Stimulated activated CD8-positive, alpha-beta memory T cell treated with anti-CD3 and anti-CD28 coated beads, Interleukin-12 subunit alpha, Interleukin-12 subunit beta, amount 100 ng/mL, for 24 hours (primary cell): Measurements from ENCODE around the gene TMEM141.
"Not testable (repeated sequence)": the region's sequence is repeated elsewhere in the genome, so short reads cannot be mapped to it uniquely, and the experiment has no call there.

Experiments used
- DNase-seq: peaks from one replicate; pipeline ENCODE4 v3.0.0-alpha.2; 2020; ENCODE audit errors: extremely low read depth

TMEM141 gene

DNA sequence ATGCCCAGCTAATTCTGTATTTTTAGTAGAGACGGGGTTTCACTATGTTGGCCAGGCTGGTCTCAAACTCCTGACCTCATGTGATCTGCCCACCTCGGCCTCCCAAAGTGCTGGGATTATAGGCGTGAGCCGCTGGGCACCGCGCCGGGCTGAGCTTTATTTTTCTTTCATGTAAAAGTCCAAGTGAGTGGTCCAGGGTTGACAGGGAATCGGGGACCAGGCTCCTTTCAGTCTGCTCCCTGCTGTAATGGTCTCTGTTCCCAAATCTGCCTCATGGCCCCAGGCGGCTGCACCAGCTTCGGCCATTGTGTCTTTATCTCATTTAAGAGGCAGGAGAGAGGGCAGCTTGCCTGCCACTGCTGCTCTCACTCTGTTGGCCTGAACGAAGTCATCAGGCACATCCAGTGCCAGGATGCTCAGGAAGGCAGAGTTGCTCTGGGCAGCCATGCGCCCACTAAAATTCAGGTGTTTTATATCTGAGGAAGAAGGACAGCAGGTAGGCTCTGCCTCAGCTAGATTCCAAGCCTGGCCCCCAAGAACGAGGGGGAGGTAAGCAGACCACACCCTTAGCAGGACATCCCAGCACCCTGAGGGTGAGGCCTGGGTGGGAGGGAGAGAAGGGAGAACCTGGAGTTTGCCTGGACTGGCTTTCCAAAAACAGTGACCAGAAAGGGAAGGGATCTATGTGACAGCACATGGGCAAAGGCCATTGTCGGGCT lies 3.3 kb downstream of the TMEM141 start:
- DNase-seq: no peak

DNA sequence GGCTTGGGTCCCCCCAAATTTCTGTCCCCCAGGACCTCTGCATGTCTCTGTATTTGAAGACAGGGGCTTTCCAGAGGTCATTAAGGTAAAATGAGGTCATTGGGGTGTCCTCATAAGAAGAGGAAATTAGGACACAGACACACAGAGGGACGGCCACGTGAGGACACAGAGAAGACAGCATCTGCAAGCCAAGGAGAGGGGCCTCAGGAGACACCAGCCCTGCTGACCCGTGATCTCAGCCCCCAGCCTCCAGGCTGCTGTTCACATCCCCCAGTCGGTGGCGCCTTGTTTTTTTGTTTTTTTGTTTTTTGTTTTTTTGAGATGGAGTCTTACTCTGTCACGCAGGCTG lies 3.8 kb downstream of the TMEM141 start:
- no peak for DNase-seq

DNA sequence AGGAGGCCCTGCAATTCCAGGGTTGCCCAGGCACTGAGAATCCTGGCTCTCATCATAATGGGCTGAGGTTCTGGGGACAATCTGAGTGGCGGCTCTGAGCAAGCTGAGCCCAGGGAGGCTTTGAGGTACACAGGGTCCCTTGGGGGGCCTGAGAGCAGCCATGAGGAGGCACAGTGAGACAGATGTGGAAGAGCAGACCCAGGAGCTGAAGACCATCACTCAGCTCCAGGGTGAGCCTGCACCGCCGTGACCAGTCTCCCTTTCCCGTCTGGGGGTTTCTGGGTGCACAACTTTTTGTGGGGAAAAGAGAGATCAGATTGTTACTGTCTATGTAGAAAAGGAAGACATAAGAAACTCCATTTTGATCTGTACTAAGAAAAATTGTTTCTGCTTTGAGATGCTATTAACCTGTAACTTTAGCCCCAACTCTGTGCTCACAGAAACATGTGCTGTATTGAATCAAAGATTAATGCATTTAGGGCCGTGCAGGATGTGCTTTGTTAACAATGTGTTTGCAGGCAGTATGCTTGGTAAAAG lies 5.2 kb downstream of the TMEM141 start, which contains the start of gene CCDC183:
TSS of gene CCDC183 (plus strand) at position 101 of the 537 bp plus-strand sequence. CDS start at position 161, 60 bp downstream.
- no peak for DNase-seq

DNA sequence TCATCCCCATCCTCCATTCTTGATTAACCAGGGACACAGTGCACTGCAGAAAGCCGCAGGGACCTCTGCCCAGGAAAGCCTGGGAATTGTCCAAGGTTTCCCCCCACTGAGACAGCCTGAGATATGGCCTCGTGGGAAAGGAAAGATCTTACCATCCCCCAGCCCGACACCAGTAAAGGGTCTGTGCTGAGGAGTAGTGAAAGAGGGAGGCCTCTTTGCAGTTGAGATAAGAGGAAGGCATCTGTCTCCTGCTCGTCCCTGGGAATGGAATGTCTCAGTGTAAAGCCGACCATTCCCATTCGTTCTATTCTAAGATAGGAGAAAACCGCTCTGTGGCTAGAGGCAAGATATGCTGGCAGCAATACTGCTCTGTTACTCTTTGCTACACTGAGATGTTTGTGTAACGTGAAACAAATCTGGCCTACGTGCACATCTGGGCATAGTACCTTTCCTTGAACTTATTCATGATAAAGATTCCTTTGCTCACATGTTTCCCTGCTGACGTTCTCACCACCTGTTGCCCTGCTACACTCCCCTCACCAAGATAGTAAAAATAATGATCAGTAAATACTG lies 5.7 kb downstream of the TMEM141 start:
- DNase-seq: not testable (repeated sequence)

DNA sequence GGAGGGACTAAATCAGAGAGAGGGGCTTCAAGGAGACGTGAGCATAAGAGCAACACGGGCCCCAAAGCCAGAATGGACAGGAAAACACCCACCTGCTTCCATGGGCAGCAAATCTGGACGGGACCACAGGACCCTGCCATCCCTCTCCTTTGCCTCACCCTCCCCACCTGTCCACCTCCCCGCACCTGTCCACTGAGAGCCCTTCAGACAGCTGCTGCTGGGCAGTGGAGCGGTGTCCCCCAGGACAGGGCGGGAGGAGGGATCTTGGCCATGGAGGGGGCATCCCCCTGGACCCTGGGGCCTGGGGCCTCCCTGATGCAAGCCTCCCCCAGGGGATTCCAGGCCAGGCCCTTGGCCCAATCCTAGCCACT lies 7.5 kb downstream of the TMEM141 start:
- DNase-seq: no peak

DNA sequence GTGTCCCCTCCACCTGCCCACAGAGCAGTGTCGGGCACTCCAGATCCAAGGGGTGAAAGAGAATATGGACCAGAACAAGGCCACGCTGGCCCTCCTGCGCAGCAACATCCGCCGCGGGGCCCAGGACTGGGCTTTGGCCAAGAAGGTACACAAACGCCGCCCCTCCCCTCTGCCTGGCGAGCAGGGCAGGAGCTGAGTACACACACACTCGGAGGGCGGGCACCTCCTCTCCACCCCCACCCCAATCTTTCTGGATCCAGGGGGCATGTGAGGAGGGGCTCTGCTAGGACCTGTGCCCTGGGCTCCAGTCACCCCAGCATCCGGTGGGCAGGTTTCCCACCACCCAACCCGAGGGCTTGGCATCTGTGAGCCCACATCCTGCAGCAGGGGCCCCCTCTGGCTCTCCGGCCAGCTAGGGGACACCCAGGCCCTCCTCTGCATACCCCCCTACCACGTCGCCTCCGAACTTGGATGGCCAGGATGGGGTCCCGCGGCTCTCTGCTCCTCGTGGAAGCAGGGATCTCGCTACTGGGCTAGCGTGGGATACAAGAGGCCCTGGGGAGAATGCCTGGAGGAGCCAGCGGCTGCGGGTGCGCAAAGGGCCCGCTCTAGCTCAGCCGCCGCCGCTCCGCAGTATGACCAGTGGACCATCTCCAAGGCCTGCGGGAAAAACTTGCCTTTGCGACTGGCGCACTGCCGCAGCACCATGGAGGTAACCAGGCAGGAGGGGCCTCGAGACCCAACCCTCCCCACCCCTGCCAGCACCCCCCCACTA lies 8.1 kb downstream of the TMEM141 start:
- DNase-seq: no peak

DNA sequence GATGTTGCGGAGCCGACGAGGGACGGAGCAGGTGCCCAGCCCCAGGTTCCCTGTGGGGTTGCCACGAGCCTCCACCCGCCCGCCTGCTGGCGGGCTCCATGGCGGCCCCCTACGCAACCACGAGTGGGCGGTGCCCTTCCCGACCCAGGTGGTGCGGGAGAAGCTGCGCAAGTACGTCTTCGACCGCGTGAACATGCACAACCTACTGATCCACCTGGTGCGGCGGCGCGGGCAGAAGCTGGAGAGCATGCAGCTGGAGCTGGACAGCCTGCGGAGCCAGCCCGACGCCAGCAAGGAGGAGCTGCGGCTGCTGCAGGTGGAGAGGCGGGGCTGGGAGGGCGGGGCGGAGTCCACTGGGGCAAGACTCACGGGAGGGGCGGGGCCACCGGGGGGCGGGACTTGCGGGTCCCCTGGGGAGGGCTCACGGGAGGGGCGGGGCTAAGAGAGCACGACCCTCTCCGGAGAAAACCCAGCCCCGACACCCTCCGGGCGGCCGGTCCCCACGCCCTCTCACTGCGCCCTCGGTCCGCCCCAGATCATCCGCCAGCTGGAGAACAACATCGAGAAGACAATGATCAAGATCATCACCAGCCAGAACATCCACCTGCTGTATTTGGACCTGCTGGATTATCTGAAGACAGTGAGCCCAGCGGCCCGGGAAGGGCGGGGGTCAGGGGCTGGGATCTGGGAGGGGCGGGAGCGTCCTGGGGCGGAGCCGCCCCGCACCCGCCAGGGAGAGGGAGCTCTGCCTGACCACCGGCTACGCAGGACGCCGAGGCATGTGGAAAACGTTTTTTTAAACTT lies 8.9 kb downstream of the TMEM141 start:
- DNase-seq: peak; percentile 82

DNA sequence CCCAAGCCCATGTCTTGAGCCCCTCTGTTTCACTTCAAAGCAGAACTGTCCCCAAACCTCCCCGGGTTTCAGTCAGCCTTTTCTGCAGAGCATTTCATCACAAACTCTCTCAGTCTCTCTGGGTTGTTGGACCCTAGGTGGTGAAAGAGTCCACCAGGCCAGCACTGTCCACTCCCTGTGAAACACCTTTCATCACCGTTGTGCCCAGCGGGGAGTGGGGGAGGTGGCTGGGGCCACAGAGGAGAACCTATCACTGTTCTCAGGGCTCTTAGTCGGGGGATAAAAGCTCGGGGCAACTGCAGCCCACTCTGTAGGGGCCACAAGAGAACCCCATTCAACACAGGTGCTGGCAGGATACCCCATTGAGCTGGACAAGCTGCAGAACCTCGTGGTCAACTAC lies 11.2 kb downstream of the TMEM141 start:
- no peak for DNase-seq

DNA sequence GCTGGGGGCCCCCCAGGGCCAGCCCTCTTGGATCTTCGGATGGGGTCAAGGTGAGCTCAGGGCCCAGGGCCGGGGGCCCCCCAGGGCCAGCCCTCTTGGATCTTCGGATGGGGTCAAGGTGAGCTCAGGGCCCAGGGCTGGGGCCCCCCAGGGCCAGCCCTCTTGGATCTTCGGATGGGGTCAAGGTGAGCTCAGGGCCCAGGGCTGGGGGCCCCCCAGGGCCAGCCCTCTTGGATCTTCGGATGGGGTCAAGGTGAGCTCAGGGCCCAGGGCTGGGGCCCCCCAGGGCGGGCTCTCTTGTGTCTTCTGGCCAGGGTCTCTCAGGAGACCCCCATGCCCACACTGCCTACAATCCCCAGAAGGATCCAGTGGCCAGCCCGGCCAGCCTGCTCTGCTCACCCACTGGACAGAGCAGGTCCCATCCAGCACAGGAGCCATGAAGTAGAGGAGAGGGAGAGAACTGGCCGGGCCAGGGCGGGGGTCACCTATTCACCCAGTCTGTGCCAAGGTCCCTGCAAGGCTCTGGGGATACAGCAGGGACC lies 11.9 kb downstream of the TMEM141 start:
- DNase-seq: not testable (repeated sequence)

DNA sequence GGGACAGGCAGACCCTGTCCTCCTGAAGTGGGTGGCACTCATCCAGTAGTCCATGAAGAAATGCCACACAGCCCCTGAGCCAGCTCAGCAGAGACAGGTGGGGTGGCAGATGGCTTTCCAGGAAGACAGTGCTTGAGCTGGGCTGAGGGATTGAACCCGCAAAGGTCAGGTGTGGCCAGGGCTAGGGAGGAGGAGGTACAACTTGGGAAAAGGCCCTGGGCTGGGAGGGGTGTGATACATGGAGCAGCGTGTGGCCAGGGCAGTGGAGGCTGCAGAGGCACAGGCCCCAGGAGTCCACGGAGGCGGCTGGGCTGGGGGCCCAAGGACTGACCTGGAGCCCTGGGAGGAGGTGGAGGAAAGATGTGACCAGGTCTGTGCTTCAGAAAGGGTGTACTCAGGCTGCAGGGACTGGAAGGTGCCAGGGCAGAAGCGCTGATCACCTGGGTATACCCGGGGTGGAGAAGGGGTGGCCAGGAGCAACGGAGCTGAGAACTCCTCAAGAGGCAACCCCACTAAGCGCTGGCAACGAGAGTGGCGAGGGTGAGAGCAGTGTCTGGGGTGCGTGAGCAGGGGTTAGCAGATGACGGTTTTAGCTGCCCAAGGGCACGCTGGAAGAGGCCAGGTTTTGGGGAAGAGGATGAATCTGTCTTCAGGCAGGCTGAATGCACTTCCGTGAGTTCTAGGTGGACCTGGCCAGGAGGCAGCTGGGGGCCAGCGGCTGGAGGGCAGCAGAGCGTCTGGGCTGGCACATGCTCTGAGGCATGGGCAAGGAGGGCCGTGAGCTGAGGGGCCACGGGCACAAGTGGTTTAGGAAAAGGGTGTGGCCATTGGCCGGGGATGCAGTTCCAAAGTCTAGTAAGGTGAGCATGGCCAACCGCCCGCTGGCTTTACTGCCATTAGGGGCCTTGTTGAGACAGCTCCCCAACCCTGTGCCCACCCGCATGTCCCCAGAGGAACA lies 12.7 kb downstream of the TMEM141 start:
- no peak for DNase-seq

DNA sequence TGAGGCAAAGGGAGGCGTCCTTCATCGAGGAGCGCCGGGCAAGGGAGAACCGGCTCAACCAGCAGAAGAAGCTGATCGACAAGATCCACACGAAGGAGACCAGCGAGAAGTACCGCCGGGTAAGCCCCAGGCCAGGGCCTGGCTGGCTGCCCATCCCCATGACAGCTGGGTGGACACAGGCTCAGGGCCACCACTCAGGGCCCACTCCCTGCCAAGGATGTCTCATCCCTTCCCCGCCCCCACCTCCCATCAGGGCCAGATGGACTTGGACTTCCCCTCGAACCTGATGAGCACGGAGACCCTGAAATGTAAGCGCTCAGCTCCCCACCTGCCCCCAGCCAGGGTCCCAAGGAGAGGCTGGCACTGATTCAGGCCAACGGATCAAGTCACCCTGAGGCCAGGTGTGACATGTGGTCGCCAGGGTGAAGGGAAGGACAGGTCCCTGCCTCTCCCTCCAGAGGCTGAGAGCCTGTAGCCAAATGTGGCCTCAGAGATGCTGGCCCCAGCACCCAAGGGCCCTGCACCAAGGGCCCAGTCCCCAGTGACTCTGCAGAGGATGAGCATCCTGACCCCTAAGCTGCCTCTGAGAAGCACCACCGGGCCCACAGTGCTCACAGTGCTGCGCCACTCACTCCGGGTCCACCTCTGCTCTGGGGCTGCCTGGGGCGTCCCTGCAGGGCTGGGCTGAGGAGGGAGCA lies 13.5 kb downstream of the TMEM141 start:
- DNase-seq: no peak

DNA sequence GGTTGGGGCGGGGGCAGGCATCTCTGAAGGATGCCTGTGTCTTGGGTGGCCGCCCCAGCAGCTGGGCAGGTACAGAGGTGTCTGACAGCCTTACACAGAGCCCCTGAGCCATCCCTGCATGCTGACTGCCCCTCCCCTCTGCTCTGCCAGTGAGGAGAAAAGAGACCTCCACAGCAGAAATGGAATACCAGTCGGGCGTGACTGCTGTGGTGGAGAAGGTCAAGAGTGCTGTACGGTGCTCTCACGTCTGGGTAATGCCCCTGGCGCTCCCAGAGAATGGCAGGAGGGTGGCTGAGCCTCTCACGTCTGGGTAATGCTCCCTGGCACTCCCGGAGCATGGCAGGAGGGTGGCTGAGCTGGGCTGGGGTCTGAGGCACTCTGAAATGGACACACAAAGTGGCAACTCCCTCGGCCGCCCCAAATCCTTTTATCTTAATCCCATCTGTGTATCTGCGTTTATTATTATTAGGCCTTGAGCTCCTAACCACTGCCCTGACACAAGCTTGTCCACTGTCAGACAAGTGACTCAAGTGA lies 14.1 kb downstream of the TMEM141 start:
- DNase-seq: no peak

DNA sequence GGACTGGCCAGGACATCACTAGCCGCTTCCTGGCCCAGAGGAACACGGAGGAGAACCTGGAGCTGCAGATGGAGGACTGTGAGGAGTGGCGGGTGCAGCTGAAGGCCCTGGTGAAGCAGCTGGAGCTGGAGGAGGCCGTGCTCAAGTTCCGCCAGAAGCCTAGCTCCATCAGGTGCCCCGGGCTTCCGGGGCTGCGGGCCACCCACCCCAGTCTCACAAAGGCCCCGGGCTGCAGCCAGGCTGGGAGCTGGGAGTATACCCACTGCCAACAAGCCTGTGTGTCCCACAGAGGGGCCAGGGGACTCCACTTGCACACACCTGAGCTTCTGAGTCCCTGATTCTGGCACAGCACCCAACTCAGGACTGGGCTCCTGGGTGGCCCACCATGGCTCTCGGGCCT lies 14.9 kb downstream of the TMEM141 start:
- DNase-seq: no peak

DNA sequence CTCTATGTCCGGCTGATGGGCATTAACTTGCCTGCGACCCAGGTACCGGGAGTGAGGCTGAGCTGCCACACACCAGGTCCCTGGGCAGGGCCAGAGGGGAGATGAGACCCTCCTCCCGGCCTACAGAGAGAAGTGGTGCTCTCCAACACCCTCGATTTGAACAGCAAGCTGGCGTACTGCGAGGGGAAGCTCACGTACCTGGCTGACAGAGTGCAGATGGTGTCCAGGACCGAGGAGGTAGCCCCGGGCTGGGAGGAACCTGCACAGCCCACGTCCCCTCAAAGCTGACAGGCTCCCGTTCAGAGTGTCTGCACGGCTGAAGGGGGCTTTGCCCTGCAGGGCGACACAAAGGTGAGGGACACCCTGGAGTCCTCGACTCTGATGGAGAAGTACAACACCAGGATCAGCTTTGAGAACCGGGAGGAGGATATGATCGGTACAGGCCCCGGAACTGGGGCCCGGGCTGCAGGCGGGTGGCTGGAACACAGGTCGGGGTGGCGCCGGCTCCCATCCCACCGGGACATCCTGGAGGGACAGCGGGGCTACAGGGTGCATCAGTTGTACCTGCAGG lies 15.6 kb downstream of the TMEM141 start:
- no peak for DNase-seq

DNA sequence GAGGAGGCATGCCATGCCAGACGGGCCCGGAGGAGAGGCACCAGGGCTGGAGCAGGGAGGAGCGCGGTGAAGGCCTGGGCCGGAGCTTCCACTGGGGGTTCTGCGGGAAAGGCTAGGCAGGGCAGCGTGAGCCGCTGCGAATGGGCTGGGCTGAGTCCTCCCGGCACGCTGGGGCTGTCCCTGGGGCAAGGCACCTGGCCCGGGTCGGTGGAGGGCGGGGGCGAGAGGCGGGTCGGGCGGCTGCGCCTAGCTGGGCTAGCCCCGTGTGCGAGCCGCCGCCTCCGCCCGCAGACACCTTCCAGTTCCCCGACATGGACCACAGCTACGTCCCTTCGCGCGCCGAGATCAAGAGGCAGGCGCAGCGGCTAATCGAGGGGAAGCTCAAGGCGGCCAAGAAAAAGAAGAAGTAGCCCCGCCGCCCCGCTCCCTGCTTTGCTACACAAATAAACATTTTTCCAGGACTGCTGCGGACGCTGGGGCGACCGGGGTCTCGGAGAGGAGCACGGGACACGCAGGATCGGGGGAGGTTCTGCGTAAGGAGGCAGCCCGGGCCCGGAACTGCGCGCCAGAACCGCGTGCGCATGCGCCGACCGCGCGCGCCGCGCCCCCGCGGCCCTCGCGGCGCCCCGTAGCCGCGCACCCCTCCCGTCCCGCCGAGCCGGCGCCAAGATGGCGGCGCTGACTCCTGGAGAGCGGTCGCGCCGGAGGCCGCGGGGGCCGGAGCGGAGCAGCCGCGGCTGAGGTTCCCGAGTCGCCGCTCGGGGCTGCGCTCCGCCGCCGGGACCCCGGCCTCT lies 16.3 kb downstream of the TMEM141 start, which contains the start of gene RABL6:
TSS of gene RABL6 (plus strand) at position 668 of the 794 bp plus-strand sequence. CDS start 249 bp downstream, outside the sequence.
- DNase-seq: peak; percentile 58

DNA sequence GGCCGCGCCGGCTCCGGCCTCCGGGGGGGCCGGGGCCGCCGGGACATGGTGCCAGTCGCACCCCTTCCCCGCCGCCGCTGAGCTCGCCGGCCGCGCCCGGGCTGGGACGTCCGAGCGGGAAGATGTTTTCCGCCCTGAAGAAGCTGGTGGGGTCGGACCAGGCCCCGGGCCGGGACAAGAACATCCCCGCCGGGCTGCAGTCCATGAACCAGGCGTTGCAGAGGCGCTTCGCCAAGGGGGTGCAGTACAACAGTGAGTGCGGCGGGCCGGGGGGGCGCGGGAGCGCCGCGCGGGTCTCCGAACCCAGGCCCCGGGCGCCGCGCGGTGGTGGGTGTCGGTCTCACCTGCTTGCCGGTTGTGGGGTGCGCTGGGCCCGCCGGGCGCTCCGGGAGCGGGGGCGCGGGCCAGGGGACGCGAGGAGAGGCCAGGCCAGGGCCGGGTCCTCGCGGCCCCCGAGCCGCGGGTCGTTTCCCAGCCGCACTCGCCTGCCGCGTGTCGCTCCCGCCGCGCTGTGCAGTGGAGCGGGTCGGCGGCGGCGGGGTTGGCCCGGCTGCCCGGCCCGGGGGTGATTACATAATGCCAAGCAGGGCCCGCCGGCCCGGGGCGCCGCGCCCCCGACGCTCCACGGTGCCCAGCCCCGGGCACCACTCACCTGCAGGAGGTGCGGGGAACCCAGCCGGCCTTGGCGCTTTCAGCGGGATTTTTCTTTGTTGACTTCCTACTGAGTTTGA lies 17.1 kb downstream of the TMEM141 start:
- DNase-seq: no peak

DNA sequence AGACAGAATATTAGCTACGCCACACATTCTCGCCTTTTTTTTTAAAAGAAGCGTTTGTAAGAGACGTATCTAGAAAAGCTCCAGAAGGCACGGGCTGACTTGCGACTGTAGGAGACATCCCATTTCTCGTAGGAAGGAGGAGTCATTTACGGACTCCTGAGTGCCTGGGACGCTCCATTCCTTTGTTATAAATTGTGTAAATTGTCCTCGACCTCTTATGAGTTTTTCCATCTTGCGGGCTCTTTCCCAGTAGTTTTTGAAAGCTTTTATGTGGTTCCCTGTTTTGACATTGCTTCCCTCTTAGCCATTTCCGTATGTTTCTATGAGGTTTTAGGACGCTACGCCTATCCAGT lies 17.6 kb downstream of the TMEM141 start:
- DNase-seq: no peak
